Panc1 (cell line): ENCODE measurements around the gene MAPK10.

Experiments used
- CTCF ChIP-seq: fragments of 450-650 bp; IDR thresholded peaks from 2 replicates; pipeline ENCODE4 v1.5.1; 2017; ENCODE audit warnings: mild to moderate bottlenecking
- TCF7L2 ChIP-seq: IDR thresholded peaks from 2 replicates; pipeline ENCODE4 v1.6.1; 2011; ENCODE audit warnings: mild to moderate bottlenecking, low read depth, low read length, inconsistent platforms

- TF ChIP-seq CTCF (no peak), TCF7L2 (no peak)
Measured at GRCh38 chr4:86221002-86221401, 138.9 kb downstream of the MAPK10 start.
